ENCODE measurements around the gene XPNPEP3.
A peak's percentile ranks its signal among the peaks of the same experiment; 100 is the strongest.
"Not testable (repeated sequence)": the region's sequence is repeated elsewhere in the genome, so short reads cannot be mapped to it uniquely, and the experiment has no call there.

XPNPEP3 gene

GRCh38 chr22:40856513-40857308 lies at the start of gene XPNPEP3, which contains the start of gene ST13:
Gene XPNPEP3, plus strand, starts transcription at chr22:40857148. Its CDS starts 34 bp downstream, at chr22:40857182.
Gene ST13, minus strand, starts transcription at chr22:40856639. Its CDS starts 99 bp downstream, at chr22:40856540.
- DNase-seq (ENCODE audit: low spot score) = peak; percentile 93

DNA sequence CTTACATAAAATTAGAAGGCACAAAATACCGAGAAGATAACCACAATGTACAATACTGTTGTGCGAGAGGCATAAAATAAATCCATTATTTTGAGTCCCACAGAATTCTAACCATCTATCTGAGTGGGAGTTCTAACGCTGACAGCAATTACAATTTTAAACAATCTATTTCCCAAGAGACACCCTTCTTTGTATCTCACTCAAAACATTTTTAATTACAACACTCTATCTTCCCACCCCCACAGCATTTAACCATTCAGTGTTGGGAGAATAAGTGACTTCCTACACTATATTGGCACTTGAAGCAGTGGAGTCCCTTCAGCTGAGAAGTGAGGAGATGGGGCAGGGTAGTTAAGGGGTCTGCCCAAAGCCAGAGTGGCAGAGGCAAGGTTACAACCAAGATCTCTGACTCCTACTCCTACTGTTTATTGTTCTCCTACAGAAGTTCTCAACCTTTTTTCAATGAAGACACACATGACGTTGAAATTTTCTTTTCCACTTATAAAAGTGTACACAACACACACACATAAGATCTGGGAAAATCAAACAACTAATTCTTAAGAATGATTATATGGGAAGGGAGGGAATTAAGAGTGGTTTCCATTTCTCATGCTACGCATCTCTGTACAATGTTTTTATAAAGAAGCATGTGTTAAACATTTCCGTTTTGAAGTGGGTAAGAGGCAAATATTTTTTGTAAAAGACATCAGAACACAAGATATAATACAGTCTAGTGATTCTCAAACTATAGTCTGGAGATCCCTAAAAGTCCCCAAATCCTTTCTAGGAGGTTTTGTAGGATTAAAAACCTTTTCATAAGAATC lies 48.7 kb upstream of the XPNPEP3 start:
- DNase-seq (ENCODE audit: low spot score) = no peak

- DNase-seq (ENCODE audit: low spot score) = no peak
These were observed 43.0 kb upstream of the XPNPEP3 start for GRCh38 chr22:40813912-40814315.

DNA sequence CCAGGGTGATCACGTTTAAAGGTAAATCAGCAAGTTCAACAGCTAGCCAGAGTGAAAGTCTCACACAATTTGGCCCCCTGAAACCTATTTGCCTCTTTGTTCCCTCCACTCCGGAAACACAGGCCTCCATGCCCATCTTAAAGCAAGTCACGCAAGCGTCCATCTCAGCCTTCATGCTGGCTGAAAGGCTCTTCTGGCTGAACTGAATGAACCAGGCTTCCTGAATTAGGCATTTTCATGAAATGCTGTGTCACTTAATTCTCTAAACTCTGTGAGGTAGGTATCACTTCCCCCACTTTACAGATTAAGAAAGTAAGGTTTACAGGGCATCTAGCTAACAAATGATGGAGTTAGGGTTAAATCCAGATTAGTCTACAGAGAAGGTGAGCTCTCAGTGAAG lies 39.2 kb upstream of the XPNPEP3 start:
- no peak for DNase-seq (ENCODE audit: low spot score)

DNA sequence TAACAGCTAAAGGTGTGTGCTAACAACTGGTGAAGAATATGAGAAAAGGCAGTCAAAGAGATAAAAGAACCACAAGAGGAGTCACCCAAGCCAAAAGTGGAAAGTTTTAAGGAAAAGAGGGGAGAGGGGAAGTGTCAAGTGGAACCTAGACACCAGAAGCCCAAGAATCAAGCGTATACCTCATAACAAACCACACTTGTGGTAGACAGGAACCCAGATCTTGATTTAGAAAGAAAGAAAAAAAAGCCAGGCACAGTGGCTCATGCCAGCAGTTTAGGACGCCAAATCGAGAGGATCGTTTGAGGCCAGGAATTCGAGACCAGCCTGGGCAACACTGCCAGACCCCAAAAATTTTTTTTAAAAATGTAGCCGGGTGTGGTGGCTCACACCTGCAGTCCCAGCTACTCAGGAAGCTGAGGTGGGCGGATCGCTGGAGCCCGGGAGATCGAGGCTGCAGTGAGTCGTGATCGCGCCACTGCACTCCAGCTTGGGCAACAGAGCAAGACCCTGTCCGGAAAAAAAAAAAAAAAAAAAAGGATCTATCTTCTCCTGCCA lies 38.7 kb upstream of the XPNPEP3 start:
- DNase-seq (ENCODE audit: low spot score) = no peak

GRCh38 chr22:40818747-40819598 lies 38.0 kb upstream of the XPNPEP3 start, which contains the start of gene SLC25A17:
Gene SLC25A17, minus strand, starts transcription at chr22:40819346. Its CDS starts 98 bp downstream, at chr22:40819248.
- DNase-seq (ENCODE audit: low spot score) = peak; percentile 96

- DNase-seq (ENCODE audit: low spot score) = peak; percentile 35
These were observed 37.3 kb upstream of the XPNPEP3 start for GRCh38 chr22:40819599-40820140.

GRCh38 chr22:40823426-40823825 lies 33.5 kb upstream of the XPNPEP3 start:
- no peak for DNase-seq (ENCODE audit: low spot score)

DNA sequence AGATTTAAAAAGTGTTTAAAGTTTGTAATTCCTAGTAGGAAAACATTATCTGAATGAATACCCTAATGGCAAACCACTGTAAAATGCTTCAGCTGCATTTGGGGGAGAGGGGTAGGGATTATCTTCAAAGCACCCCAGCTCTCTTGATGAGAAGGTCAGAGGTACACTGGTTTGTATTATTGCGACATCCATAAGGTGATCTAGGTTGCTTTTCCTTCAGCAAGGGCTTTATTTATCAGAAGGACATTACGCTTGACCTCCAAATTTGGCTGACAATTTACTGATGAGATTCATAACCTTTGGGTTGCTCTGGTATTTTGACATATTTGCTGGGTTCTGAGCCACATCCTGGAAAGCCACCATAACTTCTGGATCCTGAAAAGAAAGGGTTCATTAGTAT lies 30.7 kb upstream of the XPNPEP3 start:
- not testable (repeated sequence) for DNase-seq (ENCODE audit: low spot score)

DNA sequence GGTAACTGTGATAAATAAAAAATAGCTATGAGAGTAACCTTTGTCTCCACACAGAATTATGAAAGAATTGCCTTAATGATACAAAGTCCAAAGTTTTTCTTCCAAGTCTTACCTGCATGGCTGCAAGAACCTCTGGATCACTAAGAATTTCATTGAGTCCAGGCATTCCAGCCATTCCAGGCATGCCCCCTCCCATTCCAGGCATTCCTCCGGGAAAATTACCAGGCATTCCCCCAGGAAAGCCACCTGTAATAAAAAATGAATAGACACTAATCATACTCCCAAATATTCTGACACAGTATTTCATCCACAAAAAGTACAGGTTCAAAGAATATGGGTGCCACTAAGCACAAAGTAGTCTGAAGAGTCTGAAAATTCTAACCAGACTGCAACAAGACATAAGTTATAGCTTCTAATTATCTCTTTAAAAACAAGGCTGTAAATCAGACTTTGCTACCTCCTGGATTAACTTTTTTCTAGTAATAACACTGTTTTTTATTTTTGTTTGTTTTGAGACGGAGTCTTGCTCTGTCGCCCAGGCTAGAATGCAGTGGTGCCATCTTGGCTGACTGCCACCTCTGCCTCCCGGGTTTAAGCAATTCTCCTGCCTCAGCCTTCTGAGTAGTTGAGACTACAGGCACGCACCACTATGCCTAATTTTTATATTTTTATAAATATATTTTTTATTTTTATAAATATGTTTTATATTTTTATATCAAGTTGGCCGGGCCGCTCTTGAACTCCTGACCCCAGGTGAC lies 29.8 kb upstream of the XPNPEP3 start:
- no peak for DNase-seq (ENCODE audit: low spot score)

DNA sequence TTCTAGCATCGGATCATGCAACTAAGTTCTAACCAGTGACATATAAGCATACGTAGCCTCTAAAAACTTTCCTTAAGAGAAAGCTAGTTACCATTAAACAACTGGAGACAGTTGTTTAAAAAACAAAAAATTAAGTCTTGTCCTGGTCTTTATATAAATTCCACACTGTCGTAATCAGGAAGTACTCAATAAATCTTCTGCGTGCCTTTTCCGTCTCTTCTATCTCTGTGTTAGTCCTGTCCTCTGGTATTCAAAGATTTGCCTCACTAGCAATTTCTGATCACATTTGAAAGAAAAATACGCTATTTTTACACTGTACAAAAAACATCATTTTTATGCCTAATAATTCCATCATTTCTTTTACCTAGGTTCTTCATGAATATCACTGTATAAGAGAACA lies 27.8 kb upstream of the XPNPEP3 start:
- DNase-seq (ENCODE audit: low spot score) = no peak

GRCh38 chr22:40834619-40835018 lies 22.3 kb upstream of the XPNPEP3 start:
- no peak for DNase-seq (ENCODE audit: low spot score)

GRCh38 chr22:40838486-40838885 lies 18.5 kb upstream of the XPNPEP3 start:
- DNase-seq (ENCODE audit: low spot score) = no peak

DNA sequence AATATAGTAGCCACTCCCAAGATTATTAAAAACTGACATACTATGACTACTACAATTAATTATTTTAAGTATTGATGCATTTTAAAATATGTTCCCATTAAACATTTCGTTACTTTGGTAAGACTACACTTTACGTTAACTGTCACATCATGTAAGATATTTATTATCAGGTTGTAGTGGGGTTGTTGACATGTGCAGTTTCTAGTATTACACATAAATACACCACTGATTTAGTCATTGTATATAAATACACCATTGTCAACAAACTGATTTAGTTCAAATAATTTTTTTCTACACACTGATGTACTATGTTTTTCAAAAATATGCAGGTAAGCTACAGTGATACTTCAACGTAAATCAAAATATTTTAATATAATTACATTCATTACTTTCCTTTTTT lies 12.0 kb upstream of the XPNPEP3 start:
- no peak for DNase-seq (ENCODE audit: low spot score)

DNA sequence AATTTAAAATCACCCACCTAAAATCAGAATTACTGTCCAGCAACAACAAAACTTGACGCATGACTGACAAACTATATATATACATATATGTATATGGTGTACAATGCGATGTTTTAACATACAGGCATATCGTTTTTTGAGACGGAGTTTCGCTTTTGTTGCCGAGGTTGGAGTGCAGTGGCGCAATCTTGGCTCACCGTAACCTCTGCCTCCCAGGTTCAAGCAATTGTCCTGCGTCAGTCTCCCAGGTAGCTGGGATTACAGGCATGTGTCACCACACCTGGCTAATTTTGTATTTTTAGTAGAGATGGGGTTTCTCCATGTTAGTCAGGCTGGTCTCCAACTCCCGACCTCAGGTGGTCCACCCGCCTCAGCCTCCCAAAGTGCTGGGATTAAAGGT lies 11.1 kb upstream of the XPNPEP3 start:
- not testable (repeated sequence) for DNase-seq (ENCODE audit: low spot score)

GRCh38 chr22:40853333-40853732 lies 3.6 kb upstream of the XPNPEP3 start:
- no peak for DNase-seq (ENCODE audit: low spot score)

DNA sequence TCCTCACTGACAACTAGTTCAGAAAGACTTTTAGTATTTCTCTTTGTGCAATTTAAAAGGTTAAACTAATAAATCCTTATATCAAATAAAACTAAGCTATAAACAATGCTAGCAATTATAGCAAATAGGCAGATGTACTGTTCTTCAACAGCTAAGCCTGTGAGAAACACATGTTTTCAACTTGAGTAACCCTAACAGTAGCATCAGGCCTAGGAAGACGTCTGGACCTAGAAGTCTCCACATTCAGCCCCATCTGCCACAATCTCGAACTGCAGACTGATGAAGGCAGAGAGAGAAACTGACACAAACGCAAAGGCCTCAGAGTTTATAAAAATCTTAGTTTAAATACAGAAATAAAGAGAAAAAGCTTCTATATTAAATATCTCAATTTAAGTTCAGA lies 3.0 kb upstream of the XPNPEP3 start:
- no peak for DNase-seq (ENCODE audit: low spot score)

DNA sequence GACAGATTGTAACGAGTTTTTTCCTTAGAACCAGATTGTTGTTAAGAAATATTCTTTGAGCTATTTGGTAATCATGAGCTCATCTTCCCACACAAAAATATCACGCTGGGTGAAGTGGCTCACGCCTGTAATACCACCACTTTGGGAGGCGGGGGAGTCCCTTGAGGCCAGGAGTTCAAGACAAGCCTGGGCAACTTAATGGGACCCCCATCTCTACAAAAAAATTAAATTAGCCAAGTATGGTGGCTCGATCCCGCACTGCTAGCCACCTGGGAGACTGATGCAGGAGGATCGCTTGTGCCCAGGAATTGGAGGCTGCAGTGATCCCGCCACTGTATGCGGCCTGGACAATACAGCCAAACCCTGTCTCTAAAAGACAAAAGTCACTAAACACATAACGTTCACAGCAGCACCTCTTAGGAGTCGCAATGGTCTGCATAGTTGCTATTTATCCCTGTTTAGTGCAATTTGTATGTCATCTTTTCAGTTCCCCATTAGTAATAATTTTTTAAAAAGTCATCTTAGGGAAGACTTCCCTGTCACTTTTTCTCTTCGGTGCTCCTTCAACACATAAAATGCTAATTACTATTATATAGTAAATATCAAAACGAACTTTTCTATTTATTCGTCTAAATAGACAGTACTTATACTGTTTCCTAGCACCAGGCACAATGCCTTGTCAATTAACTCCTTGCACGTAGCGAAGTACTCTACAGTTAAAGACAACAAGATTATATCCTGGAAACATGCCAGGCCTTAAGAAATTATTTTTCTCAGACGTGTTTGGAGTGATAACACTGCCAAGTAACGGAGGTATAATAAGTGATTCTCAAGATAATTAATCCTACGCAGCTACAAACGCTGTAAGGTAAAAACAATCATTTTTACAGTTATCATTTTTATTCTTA lies 1.6 kb upstream of the XPNPEP3 start:
- no peak for DNase-seq (ENCODE audit: low spot score)

GRCh38 chr22:40855979-40856512 lies 902 bp upstream of the XPNPEP3 start:
- DNase-seq (ENCODE audit: low spot score) = peak; percentile 18
